ENCODE results near the gene AKR1B1. TPM values are rescaled to one million over a fixed set of nuclear protein-coding genes. Genes with fewer than 3 reads are reported as not detected.

Gene AKR1B1
- total RNA-seq, 2 experiments from 2014 or later = 60.6 to 65.5 TPM

GRCh38 chr7:134453518-134453917 is 5.4 kb downstream of the AKR1B1 start:
- ChIA-PET POLR2A (interaction anchor here (1.0 kb wide), 1 partner anchor 137 kb away, joined by 4 read pairs; the partner anchor contains the start of gene SLC35B4), CTCF (interaction anchor here (1.7 kb wide), 1 partner anchor 21 kb away, joined by 5 read pairs; no protein-coding TSS in a partner anchor)
- H3K36me3 ChIP-seq (ENCODE audit: insufficient read depth, low read length) = peaks cover 30% of the 10 kb centered on the region
- no peak for DNase-seq
- Mint-ChIP-seq H3K4me1 (ENCODE audit: low read depth) (peaks cover 60% of the 10 kb centered on the region), H3K27me3 (no peaks in the 10 kb centered on the region), H3K9me3 (no peaks in the 10 kb centered on the region), H3K36me3 (ENCODE audit: low read depth) (peaks cover 64% of the 10 kb centered on the region), H3K27ac (peak overlapping the region; percentile 70), H3K4me3 (no peak overlapping the region)
- ATAC-seq (ENCODE audit: poor library complexity) = no peak
- H3K27me3 ChIP-seq (ENCODE audit: control insufficient read depth in 1 of 2, insufficient read depth in 2 of 2, low read length in 2 of 2) = no peaks in the 10 kb centered on the region
- H3K4me3 ChIP-seq (ENCODE audit: low read length) = no peak overlapping the region
- H3K9me3 ChIP-seq (ENCODE audit: control insufficient read depth in 1 of 2, insufficient read depth in 1 of 2, low read length in 2 of 2) = no peaks in the 10 kb centered on the region
- TF ChIP-seq, protein P1, sequence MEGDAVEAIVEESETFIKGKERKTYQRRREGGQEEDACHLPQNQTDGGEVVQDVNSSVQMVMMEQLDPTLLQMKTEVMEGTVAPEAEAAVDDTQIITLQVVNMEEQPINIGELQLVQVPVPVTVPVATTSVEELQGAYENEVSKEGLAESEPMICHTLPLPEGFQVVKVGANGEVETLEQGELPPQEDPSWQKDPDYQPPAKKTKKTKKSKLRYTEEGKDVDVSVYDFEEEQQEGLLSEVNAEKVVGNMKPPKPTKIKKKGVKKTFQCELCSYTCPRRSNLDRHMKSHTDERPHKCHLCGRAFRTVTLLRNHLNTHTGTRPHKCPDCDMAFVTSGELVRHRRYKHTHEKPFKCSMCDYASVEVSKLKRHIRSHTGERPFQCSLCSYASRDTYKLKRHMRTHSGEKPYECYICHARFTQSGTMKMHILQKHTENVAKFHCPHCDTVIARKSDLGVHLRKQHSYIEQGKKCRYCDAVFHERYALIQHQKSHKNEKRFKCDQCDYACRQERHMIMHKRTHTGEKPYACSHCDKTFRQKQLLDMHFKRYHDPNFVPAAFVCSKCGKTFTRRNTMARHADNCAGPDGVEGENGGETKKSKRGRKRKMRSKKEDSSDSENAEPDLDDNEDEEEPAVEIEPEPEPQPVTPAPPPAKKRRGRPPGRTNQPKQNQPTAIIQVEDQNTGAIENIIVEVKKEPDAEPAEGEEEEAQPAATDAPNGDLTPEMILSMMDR (IDR thresholded peaks at IDR 0.05) = no peak
- peaks cover 25% of the 10 kb centered on the region for H3K4me1 ChIP-seq (ENCODE audit: insufficient read depth, low read length)
- H3K27ac ChIP-seq (ENCODE audit: low read depth in 1 of 2, low read length in 2 of 2) = no peak overlapping the region
- intact Hi-C loops (cut with DNase I, micrococcal nuclease) = loop anchor here in 1 of 2 experiments (10.0 kb wide), 3 partner anchors 531 to 1101 kb away; partner anchors contain the start of genes AGBL3 and NUP205

DNA sequence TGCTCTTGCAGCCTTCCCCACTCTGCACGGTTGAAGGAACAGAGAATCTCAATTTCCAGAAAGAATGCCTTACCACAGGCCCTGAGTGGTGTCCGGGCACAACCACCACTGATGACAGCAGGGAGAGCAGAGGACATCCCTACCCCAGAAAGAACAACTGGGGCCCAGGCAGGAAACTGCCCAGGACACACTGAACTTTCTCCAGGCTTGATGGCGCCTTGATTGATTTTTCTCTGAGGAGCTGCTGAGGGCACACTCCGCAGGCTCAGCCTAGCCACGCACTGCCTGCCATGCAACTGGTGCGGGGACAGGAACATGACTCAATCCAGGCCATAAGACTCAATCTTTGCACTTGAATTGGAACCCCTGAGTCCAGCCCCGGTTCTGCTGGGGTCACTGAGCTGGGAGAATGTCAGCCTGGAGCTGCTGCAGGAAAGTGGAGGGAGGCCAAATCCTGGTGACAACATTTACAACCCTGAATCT is 5.9 kb downstream of the AKR1B1 start:
- no peak overlapping the region for H3K4me3 Mint-ChIP-seq
- no peaks in the 10 kb centered on the region for H3K9me3 ChIP-seq (ENCODE audit: control insufficient read depth in 1 of 2, insufficient read depth in 1 of 2, low read length in 2 of 2)
- H3K4me3 ChIP-seq (ENCODE audit: low read length) = no peak overlapping the region
- intact Hi-C loops (cut with DNase I, micrococcal nuclease) = loop anchor here in 1 of 2 experiments (10.0 kb wide), 3 partner anchors 532 to 1102 kb away; partner anchors contain the start of genes AGBL3 and NUP205
- ChIA-PET CTCF (interaction anchor here (1.7 kb wide), 1 partner anchor 21 kb away, joined by 5 read pairs; no protein-coding TSS in a partner anchor), POLR2A (interaction anchor here (1.0 kb wide), 1 partner anchor 136 kb away, joined by 4 read pairs; the partner anchor contains the start of gene SLC35B4)
- H3K9me3 Mint-ChIP-seq = no peaks in the 10 kb centered on the region
- TF ChIP-seq, protein P1 (IDR thresholded peaks at IDR 0.05) = no peak
- H3K27ac ChIP-seq (ENCODE audit: low read depth in 1 of 2, low read length in 2 of 2) = no peak overlapping the region
- no peaks in the 10 kb centered on the region for H3K27me3 ChIP-seq (ENCODE audit: control insufficient read depth in 1 of 2, insufficient read depth in 2 of 2, low read length in 2 of 2)
- H3K36me3 Mint-ChIP-seq (ENCODE audit: low read depth) = peaks cover 65% of the 10 kb centered on the region
- DNase-seq (no peak), ATAC-seq (ENCODE audit: poor library complexity) (no peak)
- H3K4me1 ChIP-seq (ENCODE audit: insufficient read depth, low read length) = peaks cover 20% of the 10 kb centered on the region
- peaks cover 56% of the 10 kb centered on the region for H3K4me1 Mint-ChIP-seq (ENCODE audit: low read depth)
- H3K27me3 Mint-ChIP-seq = no peaks in the 10 kb centered on the region
- peak overlapping the region; percentile 70 for H3K27ac Mint-ChIP-seq
- H3K36me3 ChIP-seq (ENCODE audit: insufficient read depth, low read length) = peaks cover 35% of the 10 kb centered on the region

- Mint-ChIP-seq H3K4me1 (ENCODE audit: low read depth) (peaks cover 50% of the 10 kb centered on the region), H3K27me3 (no peaks in the 10 kb centered on the region), H3K9me3 (no peaks in the 10 kb centered on the region), H3K27ac (peak overlapping the region; percentile 70), H3K36me3 (ENCODE audit: low read depth) (peaks cover 68% of the 10 kb centered on the region), H3K4me3 (no peak overlapping the region)
- H3K27ac ChIP-seq (ENCODE audit: low read depth in 1 of 2, low read length in 2 of 2) = no peak overlapping the region
- no peak for DNase-seq
- ChIA-PET CTCF (no interaction called here), POLR2A (no interaction called here)
- no peaks in the 10 kb centered on the region for H3K9me3 ChIP-seq (ENCODE audit: control insufficient read depth in 1 of 2, insufficient read depth in 1 of 2, low read length in 2 of 2)
- intact Hi-C loops (cut with DNase I, micrococcal nuclease) = loop anchor here in 1 of 2 experiments (10.0 kb wide), 3 partner anchors 532 to 1102 kb away; partner anchors contain the start of genes AGBL3 and NUP205
- no peak for ATAC-seq (ENCODE audit: poor library complexity)
- no peaks in the 10 kb centered on the region for H3K27me3 ChIP-seq (ENCODE audit: control insufficient read depth in 1 of 2, insufficient read depth in 2 of 2, low read length in 2 of 2)
- peaks cover 14% of the 10 kb centered on the region for H3K4me1 ChIP-seq (ENCODE audit: insufficient read depth, low read length)
- no peak overlapping the region for H3K4me3 ChIP-seq (ENCODE audit: low read length)
- TF ChIP-seq, protein P1 (IDR thresholded peaks at IDR 0.05) = no peak
- peaks cover 41% of the 10 kb centered on the region for H3K36me3 ChIP-seq (ENCODE audit: insufficient read depth, low read length)
Observed at GRCh38 chr7:134452419-134452838, 6.5 kb downstream of the AKR1B1 start.
